Neutrophil (primary cell): ENCODE results near the gene GALNT10.

Experiments used
- H3K27ac ChIP-seq: fragments of 200-600 bp; sonication (generic); 2 replicates; pipeline ENCODE4 v1.5.1; 2016; ENCODE audit warnings: mild to moderate bottlenecking, moderate library complexity
- H3K27me3 ChIP-seq: fragments of 200-600 bp; sonication (generic); 2 replicates; pipeline ENCODE4 v1.6.0; 2016; ENCODE audit warnings: mild to moderate bottlenecking
- H3K36me3 ChIP-seq: fragments of 200-600 bp; sonication (generic); 2 replicates; pipeline ENCODE4 v1.5.1; 2017
- H3K4me1 ChIP-seq, 2 experiments: fragments of 200-600 bp in 1 of 2; sonication (generic) in 1 of 2; 1 replicate in 1 of 2; 2 replicates in 1 of 2; pipeline versions ENCODE4 v1.5.1 to v1.6.1; 2013 to 2016; ENCODE audit warnings: low read depth in 1 of 2, low read length in 1 of 2, mild to moderate bottlenecking in 1 of 2, moderate library complexity in 1 of 2; ENCODE audit not compliant: control insufficient read depth in 1 of 2, insufficient read depth in 1 of 2
- H3K4me3 ChIP-seq, 2 experiments: fragments of 200-600 bp in 1 of 2; sonication (generic) in 1 of 2; 1 replicate in 1 of 2; 2 replicates in 1 of 2; pipeline ENCODE4 v1.5.1; 2013 to 2016; ENCODE audit warnings: low read depth in 1 of 2, low read length in 1 of 2, mild to moderate bottlenecking in 1 of 2, moderate library complexity in 1 of 2
- H3K9me3 ChIP-seq: fragments of 200-600 bp; sonication (generic); 2 replicates; pipeline ENCODE4 v1.5.1; 2016
- CTCF ChIP-seq: fragments of 200-600 bp; sonication (generic); IDR thresholded peaks from 2 replicates; pipeline ENCODE4 v1.5.1; 2016; ENCODE audit warnings: antibody characterized with exemption

Gene GALNT10

GRCh38 chr5:154401931-154402330 is 211.4 kb downstream of the GALNT10 start:
- Histone ChIP-seq H3K27me3 (no peaks in the 10 kb centered on the region), H3K27ac (no peak overlapping the region), H3K4me1 (peaks cover 6 to 7% of the 10 kb centered on the region in 2 experiments), H3K4me3 (no peak overlapping the region), H3K36me3 (peaks cover 25% of the 10 kb centered on the region), H3K9me3 (no peaks in the 10 kb centered on the region)
- TF ChIP-seq CTCF = no peak

GRCh38 chr5:154402611-154403010 is 212.1 kb downstream of the GALNT10 start:
- no peak for TF ChIP-seq CTCF
- Histone ChIP-seq H3K27me3 (no peaks in the 10 kb centered on the region), H3K4me1 (peaks cover 6 to 7% of the 10 kb centered on the region in 2 experiments)

GRCh38 chr5:154403234-154403633 is 212.7 kb downstream of the GALNT10 start:
- peaks cover 25% of the 10 kb centered on the region for H3K36me3 ChIP-seq
- H3K4me3 ChIP-seq = no peak overlapping the region
- no peak for TF ChIP-seq CTCF
- no peaks in the 10 kb centered on the region for H3K9me3 ChIP-seq
- H3K27ac ChIP-seq = no peak overlapping the region
- H3K4me1 ChIP-seq = peaks cover 6 to 7% of the 10 kb centered on the region in 2 experiments
- no peaks in the 10 kb centered on the region for H3K27me3 ChIP-seq

More at GRCh38 chr5:154402611-154403010, 212.1 kb downstream of the GALNT10 start:
- no peaks in the 10 kb centered on the region for H3K9me3 ChIP-seq
- no peak overlapping the region for H3K4me3 ChIP-seq
- no peak overlapping the region for H3K27ac ChIP-seq
- H3K36me3 ChIP-seq = peaks cover 25% of the 10 kb centered on the region

GRCh38 chr5:154403776-154404387 is 213.3 kb downstream of the GALNT10 start:
- Histone ChIP-seq H3K4me3 (no peak overlapping the region), H3K27me3 (no peaks in the 10 kb centered on the region), H3K4me1 (peaks cover 6 to 7% of the 10 kb centered on the region in 2 experiments), H3K36me3 (peaks cover 22% of the 10 kb centered on the region), H3K27ac (no peak overlapping the region), H3K9me3 (no peaks in the 10 kb centered on the region)
- TF ChIP-seq CTCF = no peak

- Histone ChIP-seq H3K36me3 (peaks cover 25% of the 10 kb centered on the region), H3K4me3 (no peak overlapping the region), H3K9me3 (no peaks in the 10 kb centered on the region), H3K27me3 (no peaks in the 10 kb centered on the region), H3K27ac (no peak overlapping the region), H3K4me1 (peaks cover 6 to 7% of the 10 kb centered on the region in 2 experiments)
- TF ChIP-seq CTCF = peak; percentile 76
These were observed 214.7 kb downstream of the GALNT10 start for GRCh38 chr5:154405078-154405792.
